Right ventricle myocardium superior (tissue), 1 donor: Measurements from ENCODE around the gene SLC9C1. TPM values are rescaled to one million over a fixed set of nuclear protein-coding genes. Genes with fewer than 3 reads are reported as not detected.

ENCODE experiments used
- ATAC-seq: fragments of 200-7000 bp; cut with Tn5 transposase; one replicate; pipeline ENCODE4 v1.9.1; 2020; ENCODE audit warnings: mild to moderate bottlenecking; ENCODE audit not compliant: poor library complexity
- DNase-seq: peaks from one replicate; pipeline ENCODE4 v3.0.0-alpha.2; 2020
- intact Hi-C: fragments of 100-400 bp; cut with DNase I; formaldehyde crosslinking; loops from one replicate; pipeline ENCODE4 v1.11.2; 2022
- total RNA-seq: library from RNA; stranded (reverse); fragmentation: NEBNext Ultra II Directional; extraction: Animal tissue kit (Norgen Biotek cat#: 25700); gene quantifications from one replicate; pipeline ENCODE4 v1.2.1, GENCODE V29; 2021
- donor health status: DM: no; HTN: yes; CAD: no; lungs with severe emphysema.

SLC9C1 gene
- total RNA-seq, 1 donor from 2014 or later = 1.7 TPM

GRCh38 chr3:112136959-112137693 lies 156.9 kb downstream of the SLC9C1 start:
- peak; percentile 73 for ATAC-seq
- intact Hi-C loops = no loop called here
- DNase-seq = no peak

- intact Hi-C loops = no loop called here
- ATAC-seq = no peak
- no peak for DNase-seq
Observed at GRCh38 chr3:112136046-112136445, 158.0 kb downstream of the SLC9C1 start.

- intact Hi-C loops = no loop called here
- ATAC-seq = no peak
Observed at GRCh38 chr3:112134335-112135124, 159.5 kb downstream of the SLC9C1 start.

GRCh38 chr3:112133626-112134334 lies 160.2 kb downstream of the SLC9C1 start:
- intact Hi-C loops = no loop called here
- ATAC-seq (no peak), DNase-seq (no peak)

More at GRCh38 chr3:112134335-112135124, 159.5 kb downstream of the SLC9C1 start:
- DNase-seq = no peak

GRCh38 chr3:112132975-112133448 lies 161.0 kb downstream of the SLC9C1 start, which contains the start of gene GCSAM:
Gene GCSAM (minus strand): TSS chr3:112133248. CDS start chr3:112133120, 128 bp downstream.
- intact Hi-C loops = no loop called here
- DNase-seq = peak; percentile 63
- peak; percentile 75 for ATAC-seq

- ATAC-seq = no peak
- intact Hi-C loops = no loop called here
- no peak for DNase-seq
Observed at GRCh38 chr3:112132554-112132953, 161.5 kb downstream of the SLC9C1 start.

GRCh38 chr3:112132088-112132487 lies 161.9 kb downstream of the SLC9C1 start:
- intact Hi-C loops = no loop called here
- ATAC-seq (no peak), DNase-seq (no peak)

- no peak for ATAC-seq
- intact Hi-C loops = no loop called here
- DNase-seq = no peak
Observed at GRCh38 chr3:112131111-112131510, 162.9 kb downstream of the SLC9C1 start.

GRCh38 chr3:112130638-112130993 lies 163.4 kb downstream of the SLC9C1 start:
- no peak for DNase-seq
- intact Hi-C loops = no loop called here
- ATAC-seq = no peak

- DNase-seq (no peak), ATAC-seq (no peak)
- intact Hi-C loops = no loop called here
Observed at GRCh38 chr3:112129925-112130637, 163.9 kb downstream of the SLC9C1 start.

- DNase-seq = no peak
- intact Hi-C loops = no loop called here
- no peak for ATAC-seq
Observed at GRCh38 chr3:112128843-112129727, 164.9 kb downstream of the SLC9C1 start.

GRCh38 chr3:112127522-112128494 lies 166.2 kb downstream of the SLC9C1 start:
- ATAC-seq (no peak), DNase-seq (no peak)
- intact Hi-C loops = no loop called here

- no peak for DNase-seq
- ATAC-seq = no peak
- intact Hi-C loops = no loop called here
Observed at GRCh38 chr3:112126511-112126911, 167.5 kb downstream of the SLC9C1 start.

- ATAC-seq = no peak
- intact Hi-C loops = no loop called here
- DNase-seq = no peak
Observed at GRCh38 chr3:112124907-112125607, 169.0 kb downstream of the SLC9C1 start.

- intact Hi-C loops = no loop called here
- ATAC-seq (no peak), DNase-seq (no peak)
Observed at GRCh38 chr3:112123548-112123947, 170.5 kb downstream of the SLC9C1 start.

- DNase-seq (no peak), ATAC-seq (no peak)
- intact Hi-C loops = no loop called here
Observed at GRCh38 chr3:112122870-112123269, 171.1 kb downstream of the SLC9C1 start.
